ENCODE results near the gene CNTNAP2. TPM values are rescaled to one million over a fixed set of nuclear protein-coding genes. Genes with fewer than 3 reads are reported as not detected.
"Not testable (repeated sequence)": the region's sequence is repeated elsewhere in the genome, so short reads cannot be mapped to it uniquely, and the experiment has no call there.

Gene CNTNAP2
- total RNA-seq, 4 donors from 2014 or later, result 0.25 to 0.89 (median 0.30) TPM; not detected in 1

DNA sequence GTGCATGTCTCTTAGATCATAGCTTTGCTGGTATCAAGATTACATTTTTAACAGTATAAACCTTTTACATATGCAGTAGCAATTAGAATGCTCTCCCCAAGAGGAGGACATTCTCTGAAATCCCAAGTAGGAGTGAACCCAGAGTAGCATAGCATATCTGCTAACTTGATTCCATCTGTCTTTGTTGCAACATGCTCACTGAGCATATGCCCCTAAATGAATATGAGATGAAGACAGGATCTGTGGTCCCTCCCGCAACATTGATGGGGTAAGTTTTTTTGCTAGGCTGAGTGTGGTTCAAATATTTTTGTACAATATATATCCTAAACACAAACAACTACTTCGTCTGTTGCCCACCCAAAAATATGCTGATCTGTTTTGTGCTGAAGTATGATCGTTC is 1939.8 kb downstream of the CNTNAP2 start:
- no peaks in the 10 kb centered on the region for H3K9me3 ChIP-seq
- no peak for DNase-seq (ENCODE audit: low spot score in 2 of 2)
- no peak overlapping the region for H3K4me3 ChIP-seq
- WGBS, result 84% methylated on average over 3 of the region's 3 CpGs
- no peak overlapping the region for H3K27ac ChIP-seq
- no peaks in the 10 kb centered on the region for H3K36me3 ChIP-seq
- no peak for TF ChIP-seq POLR2A (IDR thresholded peaks at IDR 0.05)
- TF ChIP-seq CTCF (IDR thresholded peaks at IDR 0.05), result no peak
- no peaks in the 10 kb centered on the region for H3K27me3 ChIP-seq
- no peaks in the 10 kb centered on the region for H3K4me1 ChIP-seq

DNA sequence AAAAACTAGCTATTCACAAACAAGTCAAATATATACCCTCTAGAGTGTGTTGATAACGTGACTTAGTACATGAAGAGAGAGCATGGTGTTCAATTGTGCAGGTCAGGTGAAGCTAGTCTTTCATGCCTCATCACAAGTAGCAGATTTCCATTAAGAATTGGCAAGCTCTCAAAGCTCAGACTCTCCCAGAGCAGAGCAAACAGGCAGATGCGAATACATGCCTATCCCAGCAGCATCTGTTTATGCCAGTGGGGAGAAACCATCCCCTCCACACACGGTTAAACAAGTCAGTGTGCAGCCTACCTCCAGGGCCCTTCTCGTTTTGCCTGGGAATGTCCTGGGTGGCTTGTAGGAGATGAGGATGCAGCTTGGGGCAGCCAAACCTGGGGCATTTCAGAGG is 1941.5 kb downstream of the CNTNAP2 start:
- DNase-seq (ENCODE audit: low spot score in 2 of 2), result no peak
- H3K27ac ChIP-seq, result no peak overlapping the region
- TF ChIP-seq EP300 (IDR thresholded peaks at IDR 0.05) (no peak), POLR2A (IDR thresholded peaks at IDR 0.05) (no peak), POLR2AphosphoS5 (IDR thresholded peaks at IDR 0.05) (no peak), CTCF (IDR thresholded peaks at IDR 0.05) (no peak)
- WGBS, result 42% methylated on average over 4 of the region's 4 CpGs
- no peak overlapping the region for H3K4me3 ChIP-seq
- H3K4me1 ChIP-seq, result no peaks in the 10 kb centered on the region
- no peaks in the 10 kb centered on the region for H3K27me3 ChIP-seq
- H3K36me3 ChIP-seq, result no peaks in the 10 kb centered on the region
- H3K9me3 ChIP-seq, result no peaks in the 10 kb centered on the region

DNA sequence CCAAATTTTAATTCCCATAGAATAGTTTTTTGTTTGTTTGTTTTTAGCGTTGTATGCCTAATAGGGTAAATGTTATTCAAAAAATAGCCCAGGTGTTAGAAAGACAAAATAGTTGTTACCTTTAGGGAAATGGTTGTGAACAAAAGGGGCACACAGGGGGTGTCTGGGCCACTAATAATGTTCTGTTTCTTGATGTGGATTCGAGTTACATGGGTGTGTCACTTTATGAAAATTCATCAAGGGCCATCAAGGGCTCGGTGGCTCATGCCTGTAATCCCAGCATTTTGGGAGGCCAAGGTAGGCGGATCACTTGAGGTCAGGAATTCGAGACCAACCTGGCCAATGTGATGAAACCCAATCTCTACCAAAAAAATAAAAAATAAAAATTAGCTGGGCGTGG is 1942.2 kb downstream of the CNTNAP2 start:
- 83% methylated on average over 6 of the region's 6 CpGs for WGBS
- H3K36me3 ChIP-seq, result no peaks in the 10 kb centered on the region
- no peak overlapping the region for H3K4me3 ChIP-seq
- H3K27ac ChIP-seq, result no peak overlapping the region
- no peak for DNase-seq (ENCODE audit: low spot score in 2 of 2)
- H3K4me1 ChIP-seq, result no peaks in the 10 kb centered on the region
- H3K9me3 ChIP-seq, result no peaks in the 10 kb centered on the region
- TF ChIP-seq EP300 (IDR thresholded peaks at IDR 0.05) (no peak), POLR2AphosphoS5 (IDR thresholded peaks at IDR 0.05) (no peak), CTCF (IDR thresholded peaks at IDR 0.05) (no peak), POLR2A (IDR thresholded peaks at IDR 0.05) (no peak)
- no peaks in the 10 kb centered on the region for H3K27me3 ChIP-seq

- TF ChIP-seq POLR2AphosphoS5 (IDR thresholded peaks at IDR 0.05) (no peak), EP300 (IDR thresholded peaks at IDR 0.05) (no peak), POLR2A (IDR thresholded peaks at IDR 0.05) (no peak), CTCF (IDR thresholded peaks at IDR 0.05) (no peak)
- no peak for DNase-seq (ENCODE audit: low spot score in 2 of 2)
- H3K27ac ChIP-seq, result no peak overlapping the region
- no peaks in the 10 kb centered on the region for H3K36me3 ChIP-seq
- H3K27me3 ChIP-seq, result no peaks in the 10 kb centered on the region
- H3K9me3 ChIP-seq, result peaks cover 2% of the 10 kb centered on the region
- WGBS, result 92% methylated on average over 1 of the region's 1 CpG
- no peaks in the 10 kb centered on the region for H3K4me1 ChIP-seq
- no peak overlapping the region for H3K4me3 ChIP-seq
Measured at GRCh38 chr7:148060724-148061123, 1944.1 kb downstream of the CNTNAP2 start.

- H3K9me3 ChIP-seq; H3K4me1 ChIP-seq; H3K27me3 ChIP-seq; DNase-seq (ENCODE audit: low spot score in 2 of 2); H3K4me3 ChIP-seq; H3K36me3 ChIP-seq; H3K27ac ChIP-seq: not testable (repeated sequence)
- WGBS, result 87% methylated on average over 4 of the region's 4 CpGs
Measured at GRCh38 chr7:148078111-148078510, 1961.5 kb downstream of the CNTNAP2 start.

All from suprapubic skin (tissue), 4 donors.